H1 (cell line): ENCODE results near the gene SSBP3. TPM values are rescaled to one million over a fixed set of nuclear protein-coding genes. Genes with fewer than 3 reads are reported as not detected.

ENCODE experiments used
- CTCF ChIA-PET: fragments of 300-600 bp; sonication (Branson Sonifier 250); formaldehyde crosslinking; loops from one replicate; lab custom pipeline; 2021; ENCODE audit not compliant: partially characterized antibody; lab: Charles Lee
- POLR2A ChIA-PET: fragments of 300-600 bp; sonication (Branson Sonifier 250); formaldehyde crosslinking; loops from one replicate; lab custom pipeline; 2021; ENCODE audit warnings: inconsistent platforms; ENCODE audit not compliant: partially characterized antibody; lab: Charles Lee
- DNase-seq, 2 experiments: peaks; one replicate each; pipeline versions ENCODE4 v3.0.0 to v3.0.0-alpha.2; 2010 to 2022; ENCODE audit warnings: low spot score in 2 of 2, low read depth in 1 of 2, mixed read lengths in 1 of 2
- FAIRE-seq: peaks from 2 replicates; lab custom pipeline; 2011; peaks lifted over from hg19 to GRCh38; lab: Jason Lieb, UNC
- H2AFZ ChIP-seq: 2 replicates; pipeline ENCODE4 v1.8.1; 2012; ENCODE audit warnings: low read length, inconsistent platforms
- H2AK5ac ChIP-seq: 2 replicates; pipeline ENCODE4 v1.6.1; 2013; ENCODE audit warnings: low read depth, low read length
- H2BK120ac ChIP-seq: replicated peaks from 2 replicates; pipeline ENCODE3; 2013; ENCODE audit warnings: low read depth, low read length, inconsistent platforms
- H2BK12ac ChIP-seq: 2 replicates; pipeline ENCODE4 v1.6.1; 2013; ENCODE audit warnings: low read depth, low read length
- H2BK15ac ChIP-seq: 2 replicates; pipeline ENCODE4 v1.6.1; 2013; ENCODE audit warnings: low read length
- H2BK20ac ChIP-seq: 2 replicates; pipeline ENCODE4 v1.6.1; 2013; ENCODE audit warnings: low read length
- H2BK5ac ChIP-seq: 2 replicates; pipeline ENCODE4 v1.6.1; 2013; ENCODE audit warnings: low read depth, low read length
- H3K14ac ChIP-seq: 2 replicates; pipeline ENCODE4 v1.6.1; 2013; ENCODE audit warnings: inconsistent platforms; ENCODE audit not compliant: insufficient read length
- H3K18ac ChIP-seq: 2 replicates; pipeline ENCODE4 v1.6.1; 2013; ENCODE audit warnings: low read length; ENCODE audit errors: extremely low read depth
- H3K23ac ChIP-seq: 2 replicates; pipeline ENCODE4 v1.6.1; 2013; ENCODE audit warnings: inconsistent platforms; ENCODE audit not compliant: insufficient read length
- H3K23me2 ChIP-seq: 2 replicates; pipeline ENCODE4 v1.6.1; 2013; ENCODE audit warnings: low read depth, low read length
- H3K27ac ChIP-seq: 2 replicates; pipeline ENCODE4 v1.6.1; 2011; ENCODE audit warnings: low read depth, low read length, inconsistent platforms
- H3K27me3 ChIP-seq, 4 experiments: replicated peaks in 1 of 4; 1 replicate in 1 of 4; 2 replicates in 3 of 4; pipeline versions ENCODE4 v1.6.1 to v1.8.1; 2011 to 2013; ENCODE audit warnings: low read length in 3 of 4, mild to moderate bottlenecking in 3 of 4, inconsistent platforms in 2 of 4, mixed read lengths in 2 of 4, moderate library complexity in 1 of 4; ENCODE audit not compliant: control insufficient read depth in 3 of 4, insufficient read depth in 3 of 4; ENCODE audit errors: extremely low read depth in 1 of 4
- H3K36me3 ChIP-seq, 4 experiments: 2 replicates each; pipeline versions ENCODE4 v1.6.1 to v1.8.1; 2011 to 2013; ENCODE audit warnings: mild to moderate bottlenecking in 4 of 4, low read length in 3 of 4, moderate library complexity in 2 of 4, control low read depth in 1 of 4, inconsistent platforms in 1 of 4; ENCODE audit not compliant: insufficient read depth in 4 of 4, control insufficient read depth in 2 of 4
- H3K4ac ChIP-seq: replicated peaks from 2 replicates; pipeline ENCODE3; 2013; ENCODE audit warnings: low read length, low read depth, mixed read lengths, inconsistent platforms; ENCODE audit not compliant: insufficient read length
- H3K4me1 ChIP-seq, 4 experiments: replicated peaks in 1 of 4; 1 replicate in 1 of 4; 2 replicates in 3 of 4; pipeline versions ENCODE4 v1.6.1 to v1.8.1; 2011 to 2013; ENCODE audit warnings: low read length in 3 of 4, inconsistent platforms in 2 of 4, mixed read lengths in 1 of 4; ENCODE audit not compliant: insufficient read depth in 4 of 4, control insufficient read depth in 3 of 4
- H3K4me2 ChIP-seq, 2 experiments: 2 replicates each; pipeline versions ENCODE4 v1.6.1 to v1.8.1; 2011 to 2013; ENCODE audit warnings: low read depth in 2 of 2, low read length in 2 of 2, control low read depth in 1 of 2, inconsistent platforms in 1 of 2, mild to moderate bottlenecking in 1 of 2; ENCODE audit not compliant: insufficient read depth in 1 of 2
- H3K4me3 ChIP-seq, 4 experiments: fragments of 200-600, 300-600 bp in 1 of 4; sonication (generic), shearing (Covaris generic), sonication (Bioruptor Twin) in 1 of 4; 2 replicates each; pipeline versions ENCODE4 v1.5.1 to v1.8.1; 2011 to 2016; ENCODE audit warnings: low read length in 4 of 4, low read depth in 3 of 4, control low read depth in 2 of 4, inconsistent platforms in 2 of 4, mild to moderate bottlenecking in 2 of 4, mixed read lengths in 1 of 4, moderate library complexity in 1 of 4; ENCODE audit not compliant: insufficient read depth in 2 of 4; ENCODE audit errors: extremely low read depth in 1 of 4
- H3K56ac ChIP-seq: replicated peaks from 2 replicates; pipeline ENCODE3; 2013; ENCODE audit warnings: low read depth, mild to moderate bottlenecking, mixed read lengths, low read length, inconsistent platforms; ENCODE audit not compliant: insufficient read length
- H3K79me1 ChIP-seq: 2 replicates; pipeline ENCODE4 v1.6.1; 2013; ENCODE audit warnings: low read depth, low read length, control low read depth
- H3K79me2 ChIP-seq, 2 experiments: 2 replicates each; pipeline versions ENCODE4 v1.6.1 to v1.8.1; 2012 to 2013; ENCODE audit warnings: low read length in 2 of 2, mild to moderate bottlenecking in 2 of 2, inconsistent platforms in 1 of 2; ENCODE audit not compliant: insufficient read depth in 2 of 2, control insufficient read depth in 1 of 2
- H3K9ac ChIP-seq, 4 experiments: replicated peaks in 1 of 4; 1 replicate in 1 of 4; 2 replicates in 3 of 4; pipeline versions ENCODE4 v1.6.1 to v1.8.1; 2011 to 2013; ENCODE audit warnings: low read depth in 3 of 4, low read length in 3 of 4, control low read depth in 2 of 4, mild to moderate bottlenecking in 2 of 4, moderate library complexity in 2 of 4, inconsistent platforms in 1 of 4; ENCODE audit errors: extremely low read depth in 1 of 4
- H3K9me3 ChIP-seq, 2 experiments: 2 replicates each; pipeline versions ENCODE4 v1.6.1 to v1.8.1; 2012 to 2013; ENCODE audit warnings: mild to moderate bottlenecking in 2 of 2, moderate library complexity in 2 of 2, control low read depth in 1 of 2, inconsistent platforms in 1 of 2, low read depth in 1 of 2, low read length in 1 of 2, mixed read lengths in 1 of 2; ENCODE audit not compliant: insufficient read depth in 2 of 2
- H4K20me1 ChIP-seq, 2 experiments: replicated peaks in 1 of 2; 2 replicates each; pipeline versions ENCODE3 to v1.8.1; 2011 to 2013; ENCODE audit warnings: inconsistent platforms in 2 of 2, low read length in 2 of 2, mild to moderate bottlenecking in 1 of 2; ENCODE audit not compliant: insufficient read depth in 2 of 2, control insufficient read depth in 1 of 2
- H4K5ac ChIP-seq: 2 replicates; pipeline ENCODE4 v1.6.1; 2013; ENCODE audit warnings: low read length, low read depth, mixed read lengths, inconsistent platforms; ENCODE audit not compliant: insufficient read length
- H4K8ac ChIP-seq: 2 replicates; pipeline ENCODE4 v1.8.0; 2013; ENCODE audit warnings: mild to moderate bottlenecking, moderate library complexity, low read length, inconsistent platforms; ENCODE audit not compliant: insufficient read depth; ENCODE audit errors: extremely low read depth
- H4K91ac ChIP-seq: replicated peaks from 2 replicates; pipeline ENCODE3; 2013; ENCODE audit warnings: low read length, mixed read lengths, inconsistent platforms; ENCODE audit not compliant: insufficient read length
- ASH2L ChIP-seq: fragments of 200-600, 300-600 bp; sonication (generic); IDR thresholded peaks from one replicate; pipeline ENCODE4 v1.7.1; 2017; ENCODE audit warnings: low read length
- CHD2 ChIP-seq: IDR thresholded peaks from 2 replicates; pipeline ENCODE4 v1.6.1; 2012; ENCODE audit warnings: low read length, improper control_type of control experiment
- WGBS, 2 experiments: shearing (Covaris generic) in 1 of 2; methylation state at CpG; one replicate each; pipeline versions ENCODE4 v1.1.6 to v1.1.7; 2013 to 2015; ENCODE audit warnings: low lambda C conversion rate in 2 of 2, mixed read lengths in 2 of 2, inconsistent platforms in 1 of 2, low coverage in 1 of 2, missing lambda C conversion rate in 1 of 2; ENCODE audit not compliant: insufficient replicate concordance in 2 of 2, insufficient coverage in 1 of 2, insufficient read length in 1 of 2; ENCODE audit errors: extremely low coverage in 1 of 2, missing lambda C conversion rate in 1 of 2; 5-methylcytosine and 5-hydroxymethylcytosine counted together
- polyA plus RNA-seq, 7 experiments: library from polyadenylated mRNA; depleted of rRNA in 3 of 7; stranded (reverse) in 5 of 7; unstranded in 2 of 7; fragments of >200 nt in 5 of 7; fragments of 200-250 nt in 2 of 7; gene quantifications; 1 replicate in 5 of 7; 2 replicates in 1 of 7; 4 replicates in 1 of 7; pipeline versions ENCODE4 v1.2.1 to v1.2.3, GENCODE V29; 2011 to 2013; ENCODE audit warnings: missing spikeins in 2 of 7, mixed read lengths in 2 of 7
- total RNA-seq: library from RNA; stranded (reverse); fragmentation: NEBNext Ultra II Directional; extraction: Animal tissue kit (Norgen Biotek cat#: 25700); gene quantifications from 2 replicates; pipeline ENCODE4 v1.2.1, GENCODE V29; 2021
- TF ChIP-seq, protein P1 (sequence below): IDR thresholded peaks from 2 replicates; pipeline ENCODE4 v1.6.1; 2011; ENCODE audit warnings: low read length, improper control_type of control experiment

Gene SSBP3
- total and polyA plus RNA-seq, 2 of the 8 experiments (the other 6 are each of a cell fraction or from before 2014, with no cell fraction given), result 99.7 to 133 TPM

DNA sequence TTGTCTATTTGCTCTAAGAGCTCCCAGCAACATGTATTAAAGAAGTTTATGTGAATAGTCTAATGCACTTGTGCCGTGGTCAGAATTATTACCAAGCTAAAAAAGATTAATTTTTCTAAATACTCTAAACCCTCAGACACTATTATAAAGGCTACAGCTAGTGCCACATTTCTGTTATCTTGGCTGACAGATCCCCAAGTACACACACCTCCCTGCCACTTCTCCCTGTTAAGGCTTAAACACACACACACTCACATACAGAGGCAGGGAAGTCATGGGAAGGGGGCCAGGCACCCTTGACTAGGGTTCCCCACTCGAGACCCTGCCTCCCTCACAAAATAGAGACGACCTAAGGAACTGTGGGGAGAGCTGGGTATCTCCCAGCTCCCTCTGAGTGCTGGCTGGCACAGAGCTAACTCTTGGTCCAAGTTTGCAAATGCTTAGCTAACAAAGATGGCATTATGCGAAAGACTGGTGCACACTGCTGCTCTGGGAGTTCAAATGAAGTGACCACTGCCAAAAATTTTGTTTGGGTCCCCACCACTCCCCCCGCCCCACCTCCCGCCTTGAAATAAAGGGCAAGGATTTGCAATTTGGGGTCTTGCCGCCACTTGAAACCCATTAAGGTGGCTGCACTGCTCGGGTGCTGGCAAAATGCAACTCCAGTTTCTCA lies 9.8 kb downstream of the SSBP3 start:
- Histone ChIP-seq H3K79me2 (peaks cover 20 to 96% of the 10 kb centered on the region in 2 experiments), H3K27ac (no peak overlapping the region), H2BK12ac (no peak overlapping the region), H3K27me3 (no peaks in the 10 kb centered on the region), H3K79me1 (peaks cover 38% of the 10 kb centered on the region), H4K8ac (no peak overlapping the region), H2BK20ac (no peak overlapping the region), H3K56ac (no peak overlapping the region), H2AFZ (no peak overlapping the region), H2BK5ac (no peak overlapping the region; the same call in 1 of the 2 replicates), H3K9ac (no peak overlapping the region), H2BK120ac (no peak overlapping the region), H2BK15ac (no peak overlapping the region), H3K4me1 (peaks cover 0 to 8% (median 5%) of the 10 kb centered on the region in 4 experiments; a peak in 5 of 7 replicates), H3K23me2 (peaks cover 4% of the 10 kb centered on the region; the same call in 1 of the 2 replicates), H3K9me3 (no peaks in the 10 kb centered on the region), H4K5ac (no peak overlapping the region), H4K91ac (no peak overlapping the region), H3K36me3 (peaks cover 38 to 84% (median 53%) of the 10 kb centered on the region in 4 experiments), H3K14ac (no peak overlapping the region), H3K4me2 (no peak overlapping the region), H3K4ac (no peak overlapping the region), H4K20me1 (peaks cover 23 to 60% of the 10 kb centered on the region in 2 experiments), H3K23ac (no peak overlapping the region), H3K18ac (no peak overlapping the region), H2AK5ac (no peak overlapping the region), H3K4me3 (no peak overlapping the region)
- FAIRE-seq (no peak), DNase-seq (no peak)
- WGBS, 2 experiments, result 85% methylated on average over 8 of the region's 8 CpGs; no CpG with 5 or more reads in 1 of the 2 experiments
- ChIA-PET CTCF (interaction anchor here (0.6 to 1.9 kb wide), 11 partner anchors 8 to 216 kb away, joined by 3 to 10 read pairs (median 4); no protein-coding TSS in a partner anchor), POLR2A (interaction anchor here (0.8 to 3.8 kb wide), 9 partner anchors 8 to 218 kb away, joined by 3 to 17 read pairs (median 4); partner anchors contain the start of gene SSBP3)
- TF ChIP-seq, protein P1, sequence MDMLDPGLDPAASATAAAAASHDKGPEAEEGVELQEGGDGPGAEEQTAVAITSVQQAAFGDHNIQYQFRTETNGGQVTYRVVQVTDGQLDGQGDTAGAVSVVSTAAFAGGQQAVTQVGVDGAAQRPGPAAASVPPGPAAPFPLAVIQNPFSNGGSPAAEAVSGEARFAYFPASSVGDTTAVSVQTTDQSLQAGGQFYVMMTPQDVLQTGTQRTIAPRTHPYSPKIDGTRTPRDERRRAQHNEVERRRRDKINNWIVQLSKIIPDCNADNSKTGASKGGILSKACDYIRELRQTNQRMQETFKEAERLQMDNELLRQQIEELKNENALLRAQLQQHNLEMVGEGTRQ, result no peak
- no peak for TF ChIP-seq CHD2
- no peak for TF ChIP-seq ASH2L
